GM06990 (cell line): ENCODE data around the gene MLLT3.

Experiments
- DNase-seq: peaks from one replicate; pipeline ENCODE4 v3.0.0-alpha.2; 2011; ENCODE audit not compliant: insufficient read length; ENCODE audit errors: extremely low read depth
- H3K27me3 ChIP-seq: replicated peaks from 2 replicates; pipeline ENCODE4 v1.6.0; 2011; ENCODE audit warnings: low read length; ENCODE audit not compliant: control insufficient read depth, insufficient read depth
- H3K36me3 ChIP-seq: 2 replicates; pipeline ENCODE4 v1.5.1; 2011; ENCODE audit warnings: low read length; ENCODE audit not compliant: control insufficient read depth, insufficient read depth
- H3K4me3 ChIP-seq: replicated peaks from 2 replicates; pipeline ENCODE4 v1.5.1; 2011; ENCODE audit warnings: low read depth, mild to moderate bottlenecking, control low read depth, low read length
- CTCF ChIP-seq: IDR thresholded peaks from 2 replicates; pipeline ENCODE4 v1.5.1; 2011; ENCODE audit warnings: low read length, control low read depth, mild to moderate bottlenecking, inconsistent platforms; ENCODE audit not compliant: insufficient read depth, poor library complexity, severe bottlenecking

MLLT3 gene

DNA sequence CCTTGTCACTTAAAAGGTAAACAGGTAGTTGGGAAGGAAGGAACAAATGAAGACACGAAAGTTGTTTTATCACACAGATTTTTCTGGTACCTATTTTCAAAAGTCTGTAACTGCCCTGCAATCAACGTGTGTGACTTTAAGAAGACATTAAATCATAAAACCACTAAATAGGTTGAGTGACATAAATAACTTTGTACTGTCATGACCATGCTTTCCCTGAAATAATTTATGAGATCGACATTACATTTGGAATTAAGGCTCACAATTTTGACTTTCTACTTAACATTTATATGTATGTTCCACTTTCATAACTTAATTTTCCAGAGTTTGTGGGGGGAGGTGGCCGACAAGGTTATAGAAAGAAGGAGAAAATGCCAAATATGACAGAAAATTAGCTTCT, 181.1 kb downstream of the MLLT3 start:
- Histone ChIP-seq H3K4me3 (peak overlapping the region; percentile 1; the same call in 1 of the 2 replicates), H3K36me3 (no peaks in the 10 kb centered on the region), H3K27me3 (no peaks in the 10 kb centered on the region)
- no peak for DNase-seq
- no peak for TF ChIP-seq CTCF

DNA sequence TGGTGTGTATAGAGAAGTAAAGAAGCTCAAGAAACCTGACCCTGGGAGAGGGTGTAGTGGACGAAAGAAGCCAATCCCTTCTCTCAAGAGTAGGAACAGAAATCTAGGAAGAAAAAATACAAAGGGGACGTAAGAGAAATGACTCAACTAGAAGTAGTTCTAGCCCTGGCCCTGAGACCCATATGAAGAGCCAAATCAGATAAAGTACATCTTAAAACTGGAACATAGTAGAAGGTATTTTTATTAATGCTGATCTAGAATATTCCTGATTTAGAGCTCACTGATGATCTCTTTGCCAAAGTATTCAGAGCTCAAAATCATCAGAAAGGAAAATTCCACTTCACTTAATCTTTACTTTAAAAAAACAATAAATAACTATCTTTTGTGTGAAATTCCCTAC, 184.8 kb downstream of the MLLT3 start:
- H3K27me3 ChIP-seq = no peaks in the 10 kb centered on the region
- no peak for TF ChIP-seq CTCF
- no peak for DNase-seq
- H3K36me3 ChIP-seq = no peaks in the 10 kb centered on the region
- H3K4me3 ChIP-seq = no peak overlapping the region

DNA sequence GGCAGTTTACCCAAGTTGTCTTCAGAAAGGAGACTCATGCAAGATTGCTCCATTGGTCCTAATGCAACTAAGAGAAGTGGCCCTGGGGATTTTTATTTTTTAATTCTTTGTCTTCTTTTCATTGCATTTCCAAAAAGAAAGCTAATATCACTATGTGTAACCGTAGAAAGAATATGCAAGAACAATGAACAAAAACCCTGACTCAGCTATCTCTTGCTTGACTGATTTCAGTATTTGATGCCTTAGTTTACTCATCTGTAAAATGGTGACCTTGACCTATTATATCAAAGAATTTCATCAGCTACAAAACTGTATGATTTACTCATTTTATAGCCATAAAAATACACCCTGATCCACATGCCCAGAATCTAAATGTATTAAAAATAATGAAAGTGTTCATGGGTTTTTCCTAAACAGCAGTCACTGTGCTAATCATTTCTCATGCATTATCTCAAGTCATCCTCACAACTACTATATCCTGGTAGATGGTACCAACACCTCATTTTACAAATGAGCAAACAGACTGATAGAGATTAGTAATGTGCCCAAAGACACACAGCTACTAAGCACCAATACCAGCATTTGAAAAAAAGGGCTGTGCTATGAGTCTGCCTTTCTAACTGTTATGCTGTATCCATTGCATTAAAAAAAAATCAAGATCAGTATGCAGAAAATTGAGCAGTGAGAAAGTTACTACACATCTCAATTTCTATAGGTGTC, 185.7 kb downstream of the MLLT3 start:
- Histone ChIP-seq H3K4me3 (no peak overlapping the region), H3K27me3 (no peaks in the 10 kb centered on the region), H3K36me3 (no peaks in the 10 kb centered on the region)
- DNase-seq = no peak
- TF ChIP-seq CTCF = no peak

GRCh38 chr9:20428976-20429375, 193.3 kb downstream of the MLLT3 start:
- no peak for TF ChIP-seq CTCF

DNA sequence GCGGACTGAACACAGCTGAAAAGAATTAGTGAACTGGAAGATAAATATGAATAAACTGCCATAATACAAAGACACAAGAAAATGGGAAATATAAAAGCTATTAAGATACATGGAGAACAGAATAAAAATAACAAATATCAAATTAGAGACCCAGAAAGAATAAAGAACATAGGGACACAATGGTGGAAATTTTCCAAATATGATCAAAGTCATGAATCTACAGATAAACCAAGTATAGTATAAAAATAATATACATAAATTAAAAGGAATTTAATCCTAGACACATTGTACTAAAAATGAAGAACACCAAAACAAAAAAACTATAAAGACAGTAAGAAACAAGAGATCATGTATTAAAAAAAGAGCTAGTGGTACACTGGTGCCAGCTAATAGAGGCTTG, 194.9 kb downstream of the MLLT3 start:
- no peak overlapping the region for H3K4me3 ChIP-seq
- H3K27me3 ChIP-seq = no peaks in the 10 kb centered on the region
- no peak for DNase-seq
- no peak for TF ChIP-seq CTCF
- H3K36me3 ChIP-seq = no peaks in the 10 kb centered on the region

More at GRCh38 chr9:20428976-20429375, 193.3 kb downstream of the MLLT3 start:
- H3K36me3 ChIP-seq = no peaks in the 10 kb centered on the region
- no peak for DNase-seq
- H3K27me3 ChIP-seq = no peaks in the 10 kb centered on the region
- H3K4me3 ChIP-seq = no peak overlapping the region

- peak; percentile 43 for DNase-seq
- Histone ChIP-seq H3K27me3 (no peaks in the 10 kb centered on the region), H3K36me3 (no peaks in the 10 kb centered on the region), H3K4me3 (no peak overlapping the region)
- no peak for TF ChIP-seq CTCF
These were observed 196.3 kb downstream of the MLLT3 start for GRCh38 chr9:20426019-20426418.
